ENCODE data around the gene SLC7A11.

DNA sequence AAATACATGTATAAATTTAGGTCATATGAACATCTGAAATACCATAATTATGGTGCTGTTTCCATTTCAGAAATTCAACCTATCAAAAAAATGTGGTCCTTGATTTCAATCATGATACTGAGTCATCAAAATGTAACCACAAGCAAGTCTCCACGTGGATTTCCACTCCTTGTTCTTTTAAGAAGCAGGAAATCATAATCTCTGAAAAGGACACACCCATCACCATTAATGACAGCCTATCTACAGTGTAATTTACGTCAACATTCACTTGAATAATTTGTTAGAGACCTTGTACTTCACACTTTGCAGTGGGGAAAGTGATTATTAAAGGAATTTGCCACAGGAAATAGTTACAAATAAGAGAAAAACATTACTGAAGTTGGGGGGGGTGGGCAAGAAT is 17.7 kb upstream of the SLC7A11 start:
- TF ChIP-seq, protein P1, sequence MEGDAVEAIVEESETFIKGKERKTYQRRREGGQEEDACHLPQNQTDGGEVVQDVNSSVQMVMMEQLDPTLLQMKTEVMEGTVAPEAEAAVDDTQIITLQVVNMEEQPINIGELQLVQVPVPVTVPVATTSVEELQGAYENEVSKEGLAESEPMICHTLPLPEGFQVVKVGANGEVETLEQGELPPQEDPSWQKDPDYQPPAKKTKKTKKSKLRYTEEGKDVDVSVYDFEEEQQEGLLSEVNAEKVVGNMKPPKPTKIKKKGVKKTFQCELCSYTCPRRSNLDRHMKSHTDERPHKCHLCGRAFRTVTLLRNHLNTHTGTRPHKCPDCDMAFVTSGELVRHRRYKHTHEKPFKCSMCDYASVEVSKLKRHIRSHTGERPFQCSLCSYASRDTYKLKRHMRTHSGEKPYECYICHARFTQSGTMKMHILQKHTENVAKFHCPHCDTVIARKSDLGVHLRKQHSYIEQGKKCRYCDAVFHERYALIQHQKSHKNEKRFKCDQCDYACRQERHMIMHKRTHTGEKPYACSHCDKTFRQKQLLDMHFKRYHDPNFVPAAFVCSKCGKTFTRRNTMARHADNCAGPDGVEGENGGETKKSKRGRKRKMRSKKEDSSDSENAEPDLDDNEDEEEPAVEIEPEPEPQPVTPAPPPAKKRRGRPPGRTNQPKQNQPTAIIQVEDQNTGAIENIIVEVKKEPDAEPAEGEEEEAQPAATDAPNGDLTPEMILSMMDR (IDR thresholded peaks at IDR 0.05) = no peak
- no peak for TF ChIP-seq POLR2A (IDR thresholded peaks at IDR 0.05)

All from thyroid gland (tissue), 4 donors.